Astrocyte (in vitro differentiated cells and primary cell): ENCODE results near the gene FBXW9.

ENCODE experiments used
- EZH2 ChIP-seq: IDR thresholded peaks from 2 replicates; pipeline ENCODE4 v1.6.1; 2012; ENCODE audit warnings: mild to moderate bottlenecking, low read length, inconsistent platforms; ENCODE audit not compliant: insufficient read depth
- TF ChIP-seq, protein P1 (sequence below): IDR thresholded peaks from 2 replicates; pipeline ENCODE4 v1.5.1; 2011; ENCODE audit warnings: low read depth, mild to moderate bottlenecking, inconsistent platforms, low read length, moderate library complexity; ENCODE audit not compliant: insufficient read depth

DNA sequence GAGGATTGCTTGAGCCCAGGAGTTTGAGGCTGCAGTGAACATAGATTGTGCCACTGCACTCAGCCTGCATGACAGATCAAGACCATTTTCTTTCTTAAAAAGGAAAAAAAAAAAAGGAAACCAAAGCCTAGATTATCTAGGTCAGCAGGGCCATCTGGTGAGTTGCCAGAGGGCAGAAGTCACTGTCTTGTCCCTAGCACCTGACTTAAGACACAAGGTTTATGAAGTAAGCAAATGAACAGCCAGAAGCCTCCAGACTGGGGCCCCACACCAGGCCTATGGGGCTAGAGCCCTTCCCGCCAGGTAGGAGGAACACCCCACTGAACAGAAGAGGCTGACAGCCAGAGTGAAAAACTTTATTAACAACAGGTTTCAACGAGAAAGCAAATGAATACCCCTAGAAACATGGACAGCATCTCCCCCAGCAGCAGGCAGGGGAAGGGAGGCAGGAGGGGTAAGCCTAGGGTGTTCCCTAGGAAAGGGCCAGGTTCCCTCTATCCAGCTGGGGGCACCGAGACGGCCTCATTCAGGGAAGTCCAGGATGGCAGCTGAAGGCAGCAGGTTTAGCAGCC, 28.6 kb downstream of the FBXW9 start:
- no peak for TF ChIP-seq EZH2
- TF ChIP-seq, protein P1, sequence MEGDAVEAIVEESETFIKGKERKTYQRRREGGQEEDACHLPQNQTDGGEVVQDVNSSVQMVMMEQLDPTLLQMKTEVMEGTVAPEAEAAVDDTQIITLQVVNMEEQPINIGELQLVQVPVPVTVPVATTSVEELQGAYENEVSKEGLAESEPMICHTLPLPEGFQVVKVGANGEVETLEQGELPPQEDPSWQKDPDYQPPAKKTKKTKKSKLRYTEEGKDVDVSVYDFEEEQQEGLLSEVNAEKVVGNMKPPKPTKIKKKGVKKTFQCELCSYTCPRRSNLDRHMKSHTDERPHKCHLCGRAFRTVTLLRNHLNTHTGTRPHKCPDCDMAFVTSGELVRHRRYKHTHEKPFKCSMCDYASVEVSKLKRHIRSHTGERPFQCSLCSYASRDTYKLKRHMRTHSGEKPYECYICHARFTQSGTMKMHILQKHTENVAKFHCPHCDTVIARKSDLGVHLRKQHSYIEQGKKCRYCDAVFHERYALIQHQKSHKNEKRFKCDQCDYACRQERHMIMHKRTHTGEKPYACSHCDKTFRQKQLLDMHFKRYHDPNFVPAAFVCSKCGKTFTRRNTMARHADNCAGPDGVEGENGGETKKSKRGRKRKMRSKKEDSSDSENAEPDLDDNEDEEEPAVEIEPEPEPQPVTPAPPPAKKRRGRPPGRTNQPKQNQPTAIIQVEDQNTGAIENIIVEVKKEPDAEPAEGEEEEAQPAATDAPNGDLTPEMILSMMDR, result no peak
